ENCODE measurements around the gene SF3B2. TPM values are rescaled to one million over a fixed set of nuclear protein-coding genes. Genes with fewer than 3 reads are reported as not detected.
"Not testable (repeated sequence)": the region's sequence is repeated elsewhere in the genome, so short reads cannot be mapped to it uniquely, and the experiment has no call there.

Gene SF3B2
- 100 to 1,000 TPM; 271 to 274 TPM for total RNA-seq

GRCh38 chr11:66051766-66052663 is at the start of gene SF3B2:
Gene SF3B2 (plus strand): TSS chr11:66052364. CDS start chr11:66052385, 21 bp downstream.
- CTCF ChIA-PET = interaction anchor here (0.9 to 6.9 kb wide), 13 partner anchors 9 to 341 kb away, joined by 3 to 77 read pairs (median 5); partner anchors contain the start of genes AP5B1, BANF1, FIBP and KAT5
- intact Hi-C loops (cut with micrococcal nuclease) = loop anchor here (1.0 to 5.0 kb wide), 4 partner anchors 17 to 437 kb away; partner anchors contain the start of genes BANF1, EIF1AD, PCNX3 and RAB1B
- peak within 1 kb of the TSS; percentile 100 for H3K4me3 Mint-ChIP-seq
- DNase-seq = peak; percentile 99
- peaks cover 5% of the 10 kb centered on the region for H3K27me3 Mint-ChIP-seq
- no peaks in the 10 kb centered on the region for H3K9me3 Mint-ChIP-seq
- H3K36me3 Mint-ChIP-seq = peaks cover 31% of the 10 kb centered on the region
- POLR2A ChIA-PET = interaction anchor here (0.7 to 4.5 kb wide), 12 partner anchors 8 to 272 kb away, joined by 3 to 32 read pairs (median 3); partner anchors contain the start of genes BANF1, CCDC85B and PACS1
- H3K27ac Mint-ChIP-seq = peak within 1 kb of the TSS; percentile 97
- H3K4me1 Mint-ChIP-seq (ENCODE audit: low read depth) = peaks cover 41% of the 10 kb centered on the region

- intact Hi-C loops (cut with micrococcal nuclease) = loop anchor here (1.0 to 5.0 kb wide), 6 partner anchors 41 to 290 kb away; partner anchors contain the start of genes AP5B1, CFL1, KAT5 and SART1
- Mint-ChIP-seq H3K4me1 (ENCODE audit: low read depth) (peaks cover 35% of the 10 kb centered on the region), H3K27me3 (no peaks in the 10 kb centered on the region), H3K9me3 (no peaks in the 10 kb centered on the region), H3K36me3 (peaks cover 39% of the 10 kb centered on the region), H3K4me3 (peak overlapping the region; percentile 99), H3K27ac (peak overlapping the region; percentile 99)
- no peak for DNase-seq
- ChIA-PET POLR2A (interaction anchor here (0.6 to 1.4 kb wide), 13 partner anchors 41 to 290 kb away, joined by 3 to 8 read pairs (median 3); partner anchors contain the start of genes CFL1, FIBP, FOSL1 and KAT5), CTCF (interaction anchor here (0.5 to 1.6 kb wide), 16 partner anchors 11 to 291 kb away, joined by 3 to 11 read pairs (median 4); partner anchors contain the start of genes CCDC85B, CFL1, FIBP and KAT5)
Observed at GRCh38 chr11:66002648-66003225, 49.4 kb upstream of the SF3B2 start.

- intact Hi-C loops (cut with micrococcal nuclease) = loop anchor here (2.0 to 5.0 kb wide), 2 partner anchors 129 to 222 kb away; partner anchors contain the start of gene AP5B1
- ChIA-PET CTCF (interaction anchor here (1.0 to 1.6 kb wide), 7 partner anchors 20 to 132 kb away, joined by 3 to 9 read pairs (median 5); partner anchors contain the start of genes CCDC85B and SF3B2), POLR2A (interaction anchor here (0.8 to 1.1 kb wide), 5 partner anchors 68 to 253 kb away, joined by 3 to 4 read pairs (median 3); partner anchors contain the start of genes FIBP and PACS1)
- DNase-seq = no peak
- H3K27ac Mint-ChIP-seq = peak overlapping the region; percentile 99
- H3K27me3 Mint-ChIP-seq = no peaks in the 10 kb centered on the region
- peaks cover 35% of the 10 kb centered on the region for H3K4me1 Mint-ChIP-seq (ENCODE audit: low read depth)
- no peaks in the 10 kb centered on the region for H3K9me3 Mint-ChIP-seq
- peak overlapping the region; percentile 99 for H3K4me3 Mint-ChIP-seq
- H3K36me3 Mint-ChIP-seq = peaks cover 37% of the 10 kb centered on the region
Observed at GRCh38 chr11:66003291-66003690, 48.9 kb upstream of the SF3B2 start.

- ChIA-PET POLR2A (no interaction called here), CTCF (interaction anchor here (0.7 to 1.6 kb wide), 3 partner anchors 18 to 293 kb away, joined by 4 to 7 read pairs (median 5); partner anchors contain the start of gene KAT5)
- DNase-seq = no peak
- intact Hi-C loops (cut with micrococcal nuclease) = loop anchor here (5.0 kb wide), 1 partner anchor 128 kb away; no protein-coding TSS in a partner anchor
- Mint-ChIP-seq H3K27me3 (no peaks in the 10 kb centered on the region), H3K27ac (peak overlapping the region; percentile 49), H3K9me3 (no peaks in the 10 kb centered on the region), H3K4me1 (ENCODE audit: low read depth) (peaks cover 32% of the 10 kb centered on the region), H3K36me3 (peaks cover 28% of the 10 kb centered on the region), H3K4me3 (peak overlapping the region; percentile 51)
Observed at GRCh38 chr11:66004186-66004585, 48.0 kb upstream of the SF3B2 start.

- peaks cover 17% of the 10 kb centered on the region for H3K36me3 Mint-ChIP-seq
- intact Hi-C loops (cut with micrococcal nuclease) = no loop called here
- H3K9me3 Mint-ChIP-seq = no peaks in the 10 kb centered on the region
- CTCF ChIA-PET = no interaction called here
- H3K4me1 Mint-ChIP-seq (ENCODE audit: low read depth) = peaks cover 19% of the 10 kb centered on the region
- no peak overlapping the region for H3K4me3 Mint-ChIP-seq
- no peak overlapping the region for H3K27ac Mint-ChIP-seq
- H3K27me3 Mint-ChIP-seq = peaks cover under 1% of the 10 kb centered on the region
- no peak for DNase-seq
- POLR2A ChIA-PET = interaction anchor here (1.1 kb wide), 1 partner anchor 286 kb away, joined by 4 read pairs; the partner anchor contains the start of gene RNASEH2C
Observed at GRCh38 chr11:66006134-66006890, 45.9 kb upstream of the SF3B2 start.

- peaks cover 16% of the 10 kb centered on the region for H3K36me3 Mint-ChIP-seq
- peaks cover 19% of the 10 kb centered on the region for H3K4me1 Mint-ChIP-seq (ENCODE audit: low read depth)
- peaks cover 3% of the 10 kb centered on the region for H3K27me3 Mint-ChIP-seq
- no peak overlapping the region for H3K4me3 Mint-ChIP-seq
- CTCF ChIA-PET = interaction anchor here (1.0 to 2.3 kb wide), 2 partner anchors 38 to 237 kb away, joined by 3 to 10 read pairs; no protein-coding TSS in a partner anchor
- no peaks in the 10 kb centered on the region for H3K9me3 Mint-ChIP-seq
- no peak overlapping the region for H3K27ac Mint-ChIP-seq
- POLR2A ChIA-PET = no interaction called here
- DNase-seq = no peak
- intact Hi-C loops (cut with micrococcal nuclease) = no loop called here
Observed at GRCh38 chr11:66006891-66007176, 45.3 kb upstream of the SF3B2 start.

GRCh38 chr11:66007201-66007634 is 44.9 kb upstream of the SF3B2 start:
- peaks cover 19% of the 10 kb centered on the region for H3K4me1 Mint-ChIP-seq (ENCODE audit: low read depth)

DNA sequence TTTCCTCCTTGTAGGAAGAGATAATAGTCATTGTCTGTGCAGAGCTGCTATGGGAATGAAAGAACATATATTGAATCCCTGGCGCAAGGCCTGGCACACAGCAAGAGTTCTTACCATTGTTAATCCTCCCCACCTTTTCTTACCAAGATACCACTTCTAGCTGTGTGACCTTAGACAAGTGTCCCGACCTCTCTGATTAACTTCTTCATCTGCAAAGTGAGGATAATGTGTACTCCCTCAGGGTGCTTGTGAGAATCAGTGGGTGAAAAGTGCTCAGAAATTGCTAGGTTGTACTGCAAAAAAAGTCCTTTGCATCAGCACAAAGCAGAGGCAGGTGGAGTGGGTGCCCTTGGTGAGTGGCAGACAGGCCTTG is 44.1 kb upstream of the SF3B2 start:
- intact Hi-C loops (cut with micrococcal nuclease) = no loop called here
- H3K36me3 Mint-ChIP-seq = peaks cover 13% of the 10 kb centered on the region
- POLR2A ChIA-PET = no interaction called here
- CTCF ChIA-PET = interaction anchor here (0.7 to 2.3 kb wide), 5 partner anchors 14 to 123 kb away, joined by 3 to 15 read pairs (median 4); partner anchors contain the start of gene SF3B2
- H3K9me3 Mint-ChIP-seq = no peaks in the 10 kb centered on the region
- peaks cover 14% of the 10 kb centered on the region for H3K4me1 Mint-ChIP-seq (ENCODE audit: low read depth)
- no peak overlapping the region for H3K4me3 Mint-ChIP-seq
- peaks cover 14% of the 10 kb centered on the region for H3K27me3 Mint-ChIP-seq
- no peak for DNase-seq
- no peak overlapping the region for H3K27ac Mint-ChIP-seq

More at GRCh38 chr11:66007201-66007634, 44.9 kb upstream of the SF3B2 start:
- peaks cover 7% of the 10 kb centered on the region for H3K27me3 Mint-ChIP-seq
- H3K9me3 Mint-ChIP-seq = no peaks in the 10 kb centered on the region
- H3K27ac Mint-ChIP-seq = no peak overlapping the region
- ChIA-PET POLR2A (no interaction called here), CTCF (interaction anchor here (1.0 to 2.3 kb wide), 2 partner anchors 37 to 237 kb away, joined by 3 to 10 read pairs; no protein-coding TSS in a partner anchor)
- H3K36me3 Mint-ChIP-seq = peaks cover 13% of the 10 kb centered on the region
- intact Hi-C loops (cut with micrococcal nuclease) = no loop called here
- H3K4me3 Mint-ChIP-seq = no peak overlapping the region
- DNase-seq = no peak

DNA sequence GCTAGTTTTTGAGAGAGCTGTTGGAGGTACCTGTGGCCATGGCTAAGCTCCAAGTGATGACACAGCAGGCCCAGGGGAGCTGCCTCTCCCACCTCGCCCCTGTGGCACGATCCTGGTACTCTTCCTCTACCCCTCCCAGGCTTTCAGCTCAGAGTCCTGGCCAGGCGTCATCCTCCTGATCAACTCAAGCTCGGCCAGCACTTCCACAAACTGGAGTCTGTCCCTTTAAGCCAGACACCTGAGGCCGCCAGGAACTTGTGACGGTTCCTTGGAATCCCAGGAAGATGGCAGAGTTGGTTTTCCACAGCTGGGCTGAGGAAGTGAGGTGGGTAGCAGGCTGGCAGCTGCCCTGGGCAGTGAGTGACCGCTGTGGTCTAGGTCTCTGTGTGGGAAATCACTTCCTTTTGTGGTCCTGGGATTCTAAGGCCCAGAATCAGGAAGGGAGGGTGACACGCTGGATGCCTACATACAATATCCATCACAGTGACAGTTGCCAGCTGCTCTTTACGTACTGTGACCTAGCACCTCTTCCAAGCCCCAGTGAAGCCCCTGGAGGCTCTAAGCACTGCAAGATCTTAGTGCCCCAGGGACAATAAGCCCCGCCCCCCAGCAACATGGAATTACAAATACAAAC is 43.6 kb upstream of the SF3B2 start:
- ChIA-PET CTCF (interaction anchor here (0.7 to 2.3 kb wide), 6 partner anchors 14 to 124 kb away, joined by 3 to 15 read pairs (median 4); partner anchors contain the start of gene SF3B2), POLR2A (no interaction called here)
- Mint-ChIP-seq H3K4me1 (ENCODE audit: low read depth) (peaks cover 9% of the 10 kb centered on the region), H3K9me3 (no peaks in the 10 kb centered on the region), H3K27me3 (peaks cover 19% of the 10 kb centered on the region), H3K27ac (no peak overlapping the region), H3K4me3 (no peak overlapping the region), H3K36me3 (peaks cover 13% of the 10 kb centered on the region)
- no peak for DNase-seq
- intact Hi-C loops (cut with micrococcal nuclease) = no loop called here

DNA sequence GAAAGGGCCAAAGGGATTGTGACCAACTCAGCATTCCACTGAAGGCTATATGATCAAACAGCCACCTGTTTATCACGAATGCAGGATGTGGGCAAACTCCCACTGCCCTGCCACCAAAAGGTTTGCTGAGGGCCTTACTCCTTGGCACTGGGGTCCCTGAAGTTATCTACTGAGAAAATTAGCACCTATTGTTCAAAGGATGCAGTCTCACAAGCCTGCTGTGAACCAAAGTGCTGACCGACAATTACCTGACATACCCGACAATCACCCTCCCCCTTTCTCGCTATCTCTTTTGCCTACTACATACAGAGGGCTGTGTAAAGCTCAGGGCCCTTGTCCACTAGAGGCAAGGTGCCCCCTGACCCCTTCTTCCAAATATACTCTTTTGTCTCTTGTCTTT is 42.1 kb upstream of the SF3B2 start:
- H3K36me3 Mint-ChIP-seq; intact Hi-C loops (cut with micrococcal nuclease); H3K4me3 Mint-ChIP-seq; H3K4me1 Mint-ChIP-seq (ENCODE audit: low read depth); H3K27ac Mint-ChIP-seq; DNase-seq; H3K9me3 Mint-ChIP-seq; POLR2A ChIA-PET: not testable (repeated sequence)
- CTCF ChIA-PET = interaction anchor here (1.5 to 4.1 kb wide), 3 partner anchors 12 to 58 kb away, joined by 4 to 21 read pairs (median 15); no protein-coding TSS in a partner anchor
- H3K27me3 Mint-ChIP-seq = peaks cover 21% of the 10 kb centered on the region
